Activated CD4-positive, alpha-beta memory T cell treated with anti-CD3 and anti-CD28 coated beads for 36 hours (primary cell): ENCODE results near the gene HOXA5. TPM values are rescaled to one million over a fixed set of nuclear protein-coding genes. Genes with fewer than 3 reads are reported as not detected.

Experiments
- CTCF ChIA-PET: fragments of 350-600 bp; sonication (Branson Sonifier 250); formaldehyde crosslinking; loops from one replicate; lab custom pipeline; 2021; ENCODE audit warnings: antibody characterized with exemption, inconsistent platforms; lab: Charles Lee
- POLR2A ChIA-PET: fragments of 350-600 bp; sonication (Branson Sonifier 250); formaldehyde crosslinking; loops from one replicate; lab custom pipeline; 2021; ENCODE audit warnings: antibody characterized with exemption; lab: Charles Lee
- DNase-seq: peaks from one replicate; pipeline ENCODE4 v3.0.0-alpha.2; 2020
- H3K27ac Mint-ChIP-seq: one replicate; pipeline ENCODE4 v1.8.0; 2021; ENCODE audit warnings: mixed read lengths
- H3K27me3 Mint-ChIP-seq: one replicate; pipeline ENCODE4 v1.8.0; 2021; ENCODE audit warnings: mixed read lengths
- H3K36me3 Mint-ChIP-seq: one replicate; pipeline ENCODE4 v1.8.0; 2021; ENCODE audit warnings: mixed read lengths
- H3K4me1 Mint-ChIP-seq: one replicate; pipeline ENCODE4 v1.8.0; 2021; ENCODE audit warnings: low read depth, mixed read lengths
- H3K4me3 Mint-ChIP-seq: one replicate; pipeline ENCODE4 v1.8.0; 2021; ENCODE audit warnings: mild to moderate bottlenecking, mixed read lengths
- H3K9me3 Mint-ChIP-seq: one replicate; pipeline ENCODE4 v1.8.0; 2021; ENCODE audit warnings: mixed read lengths
- intact Hi-C: fragments of 100-400 bp; cut with micrococcal nuclease; formaldehyde crosslinking; loops from one replicate; pipeline ENCODE4 v1.15.1; 2023
- total RNA-seq, 2 experiments: library from RNA; stranded (reverse); gene quantifications; one replicate each; pipeline ENCODE4 v1.2.3, GENCODE V29; 2021

The HOXA5 gene
- total RNA-seq, 2 experiments from 2014 or later, result not detected

DNA sequence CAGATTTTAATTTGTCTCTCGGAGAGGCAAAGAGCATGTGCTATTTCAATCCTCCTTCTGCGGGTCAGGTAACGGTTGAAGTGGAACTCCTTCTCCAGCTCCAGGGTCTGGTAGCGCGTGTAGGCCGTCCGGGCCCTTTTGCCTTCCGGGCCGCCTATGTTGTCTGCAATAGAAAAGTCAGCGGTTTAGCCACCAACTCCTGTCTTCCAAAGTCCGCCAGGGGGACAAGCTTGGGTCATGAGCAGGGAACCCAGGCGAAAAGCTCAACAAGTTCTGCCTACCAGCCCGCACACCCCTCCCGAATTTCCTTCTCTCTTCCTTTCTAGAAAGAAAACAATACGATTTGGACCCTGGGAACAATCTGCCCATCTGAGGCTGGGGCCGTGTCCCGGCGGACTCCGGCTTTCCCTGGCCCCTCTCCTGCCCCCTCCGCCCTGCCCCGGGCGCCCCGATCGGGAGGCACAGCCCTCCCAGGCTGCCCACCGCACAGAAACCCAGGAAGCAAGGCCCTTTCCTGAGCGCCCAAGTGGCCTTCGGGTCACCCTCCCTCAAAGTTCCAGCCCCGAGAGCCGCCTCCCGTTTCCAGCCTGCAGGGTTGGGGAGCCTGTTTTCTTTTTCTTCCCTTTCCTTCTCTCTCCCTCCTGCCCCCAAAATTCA lies 1.4 kb downstream of the HOXA5 start:
- Mint-ChIP-seq H3K27me3 (peaks cover 38% of the 10 kb centered on the region), H3K4me1 (no peaks in the 10 kb centered on the region), H3K27ac (no peak overlapping the region), H3K9me3 (no peaks in the 10 kb centered on the region), H3K36me3 (no peaks in the 10 kb centered on the region), H3K4me3 (no peak overlapping the region)
- ChIA-PET CTCF (no interaction called here), POLR2A (no interaction called here)
- no peak for DNase-seq
- intact Hi-C loops, result no loop called here

DNA sequence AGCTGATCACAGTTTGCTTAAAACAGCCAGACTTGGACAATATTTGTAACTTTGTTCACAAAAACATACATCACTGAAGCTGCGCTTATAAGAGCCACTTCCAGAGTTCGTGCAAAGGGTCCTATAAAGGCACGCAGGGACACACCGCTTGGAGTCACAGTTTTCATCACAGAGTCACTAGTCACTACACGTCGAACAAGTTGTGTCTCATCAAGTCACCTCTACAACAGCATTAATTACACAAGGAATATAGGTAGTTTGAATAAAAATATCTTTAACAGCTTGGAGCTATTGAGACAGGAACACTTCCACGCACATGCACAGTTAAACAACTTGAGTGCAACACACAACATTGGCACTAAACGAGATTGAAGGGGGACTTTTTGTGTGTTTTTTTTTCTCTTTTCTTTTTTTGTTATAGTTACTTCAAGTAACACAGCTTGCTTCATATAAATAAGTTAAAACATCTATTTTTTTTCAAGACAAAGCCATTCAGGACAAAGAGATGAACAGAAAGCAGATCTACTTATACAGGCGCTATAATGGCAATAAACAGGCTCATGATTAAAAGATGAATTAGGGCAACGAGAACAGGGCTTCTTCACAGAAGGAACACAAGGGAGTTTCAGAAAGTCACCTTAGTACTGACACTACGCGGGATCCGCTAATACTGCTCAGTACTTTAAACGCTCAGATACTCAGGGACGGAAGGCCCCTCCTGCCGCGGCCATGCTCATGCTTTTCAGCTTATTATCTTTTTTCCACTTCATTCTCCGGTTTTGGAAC lies 2.2 kb downstream of the HOXA5 start:
- ChIA-PET CTCF (no interaction called here), POLR2A (no interaction called here)
- no peak for DNase-seq
- Mint-ChIP-seq H3K4me3 (no peak overlapping the region), H3K27me3 (peaks cover 33% of the 10 kb centered on the region), H3K9me3 (no peaks in the 10 kb centered on the region), H3K4me1 (no peaks in the 10 kb centered on the region), H3K36me3 (no peaks in the 10 kb centered on the region), H3K27ac (no peak overlapping the region)
- intact Hi-C loops, result no loop called here

DNA sequence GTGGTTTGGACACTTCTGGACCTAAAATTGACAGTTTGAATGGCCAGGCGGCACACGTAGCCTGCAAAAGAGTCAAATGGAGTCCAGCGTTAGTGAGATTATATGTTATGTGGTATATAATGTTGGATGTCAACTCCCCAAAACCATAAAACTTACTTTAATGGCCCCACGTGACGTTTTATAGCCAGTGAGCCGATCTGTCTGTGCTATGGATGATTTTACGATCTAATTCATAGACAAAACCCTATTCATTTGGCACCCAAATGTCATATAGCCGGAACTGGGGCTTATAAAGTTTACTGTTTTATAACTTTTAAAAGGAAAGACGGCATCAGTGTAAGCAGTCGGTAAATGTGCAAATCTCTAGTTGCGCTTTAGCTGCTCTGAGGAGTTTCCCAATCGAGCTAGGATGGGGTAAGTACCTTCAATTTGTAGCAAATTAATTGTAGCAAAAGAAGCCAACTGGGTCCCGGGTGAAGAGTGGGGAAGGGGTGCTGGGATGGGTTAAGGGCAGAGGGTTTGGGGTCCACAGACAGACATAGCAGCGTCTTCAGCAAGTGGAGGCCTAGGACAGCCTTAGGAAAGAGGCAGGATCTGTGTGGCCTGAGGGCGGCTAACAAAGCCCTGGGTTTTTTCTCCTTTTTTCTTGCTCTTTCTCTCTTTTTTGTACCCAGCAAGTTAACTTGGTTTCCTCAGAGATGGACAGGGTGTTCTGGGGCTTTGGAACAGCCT lies 3.2 kb downstream of the HOXA5 start:
- H3K36me3 Mint-ChIP-seq, result no peaks in the 10 kb centered on the region
- intact Hi-C loops, result no loop called here
- ChIA-PET POLR2A (no interaction called here), CTCF (no interaction called here)
- H3K27me3 Mint-ChIP-seq, result peaks cover 36% of the 10 kb centered on the region
- H3K27ac Mint-ChIP-seq, result no peak overlapping the region
- peaks cover 2% of the 10 kb centered on the region for H3K4me1 Mint-ChIP-seq
- no peaks in the 10 kb centered on the region for H3K9me3 Mint-ChIP-seq
- H3K4me3 Mint-ChIP-seq, result no peak overlapping the region
- DNase-seq, result no peak

DNA sequence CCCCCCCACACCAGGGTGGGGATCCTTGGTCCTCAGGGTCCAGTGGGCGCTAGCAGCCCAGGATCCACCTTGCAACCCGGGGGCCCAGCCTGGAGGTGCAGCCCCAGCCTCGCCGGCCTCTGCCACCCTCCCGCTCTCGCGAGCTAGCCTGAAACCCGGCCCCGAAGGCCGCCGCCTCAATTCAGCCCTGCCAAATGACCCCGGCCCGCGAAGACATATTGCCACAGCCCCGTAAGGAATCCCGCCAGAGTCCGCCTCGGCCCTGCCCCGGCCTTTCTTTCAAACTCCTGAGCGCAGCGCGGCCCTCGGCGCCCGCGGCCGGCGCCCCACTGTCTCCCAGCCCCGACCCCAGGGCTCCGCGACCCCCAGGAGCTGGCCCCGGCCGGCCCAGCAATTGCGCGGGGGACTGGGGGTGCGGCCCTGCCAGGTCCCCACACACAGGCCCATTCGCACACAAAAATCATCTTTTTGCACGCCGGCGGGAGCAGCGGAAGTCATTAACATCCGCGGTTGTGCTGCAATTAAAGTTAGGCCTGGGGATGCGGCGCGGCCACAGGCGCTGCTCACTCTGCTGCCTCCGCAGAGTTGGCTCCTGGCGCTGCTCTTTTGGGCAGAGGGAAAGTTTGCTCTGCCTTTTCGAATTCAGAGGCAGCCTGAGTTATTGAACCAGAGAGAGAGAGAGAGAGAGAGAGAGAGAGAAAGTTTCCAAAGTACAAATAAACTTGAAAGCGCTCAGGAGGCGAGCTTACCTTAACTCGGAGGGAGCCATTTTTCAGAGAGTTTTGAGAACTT lies 4.0 kb downstream of the HOXA5 start:
- no peak overlapping the region for H3K27ac Mint-ChIP-seq
- no peak for DNase-seq
- no peaks in the 10 kb centered on the region for H3K36me3 Mint-ChIP-seq
- H3K4me3 Mint-ChIP-seq, result no peak overlapping the region
- CTCF ChIA-PET, result no interaction called here
- H3K4me1 Mint-ChIP-seq, result peaks cover 8% of the 10 kb centered on the region
- H3K27me3 Mint-ChIP-seq, result peaks cover 37% of the 10 kb centered on the region
- H3K9me3 Mint-ChIP-seq, result no peaks in the 10 kb centered on the region
- intact Hi-C loops, result no loop called here
- POLR2A ChIA-PET, result no interaction called here

DNA sequence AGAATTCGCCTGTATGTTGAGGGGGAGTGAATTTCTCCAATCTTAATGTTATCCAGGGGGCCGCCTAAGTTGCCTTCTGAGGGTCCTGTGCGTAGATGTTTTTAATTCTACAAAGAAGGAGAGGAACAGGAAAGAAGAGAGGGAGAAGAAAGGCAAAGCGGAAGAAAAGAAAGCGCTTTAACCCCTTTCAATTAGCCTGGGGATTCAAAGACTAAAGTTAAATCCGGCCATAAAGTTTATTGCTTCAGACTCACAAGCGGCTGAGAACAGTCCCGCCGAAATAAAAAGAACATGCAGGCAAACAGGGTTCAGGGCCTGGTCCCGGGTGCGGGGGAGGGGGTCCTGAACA lies 4.5 kb downstream of the HOXA5 start:
- no peak overlapping the region for H3K4me3 Mint-ChIP-seq
- no peak for DNase-seq
- no peaks in the 10 kb centered on the region for H3K9me3 Mint-ChIP-seq
- H3K36me3 Mint-ChIP-seq, result no peaks in the 10 kb centered on the region
- ChIA-PET CTCF (no interaction called here), POLR2A (no interaction called here)
- peaks cover 14% of the 10 kb centered on the region for H3K4me1 Mint-ChIP-seq
- intact Hi-C loops, result no loop called here
- peak overlapping the region; percentile 23 for H3K27ac Mint-ChIP-seq
- H3K27me3 Mint-ChIP-seq, result peaks cover 41% of the 10 kb centered on the region

DNA sequence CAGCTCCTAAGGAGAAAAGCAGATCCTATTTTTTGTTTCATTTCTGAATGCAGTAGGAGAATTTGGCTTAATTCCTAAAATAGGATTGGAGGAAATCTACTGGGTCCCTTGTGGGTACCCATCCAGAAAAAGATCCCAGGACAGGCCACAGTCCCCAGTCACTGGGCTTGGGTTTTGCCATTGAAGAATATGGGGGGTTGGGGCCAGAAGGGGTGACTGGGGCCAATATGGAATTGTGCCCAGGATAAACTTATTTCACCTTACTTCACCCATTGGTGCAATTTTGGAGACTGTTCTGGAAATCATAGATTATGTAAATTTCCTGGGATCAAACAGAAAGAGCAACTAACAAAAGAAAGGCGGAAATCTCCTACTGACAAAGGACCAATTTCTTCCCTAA lies 5.0 kb downstream of the HOXA5 start:
- intact Hi-C loops, result no loop called here
- no peaks in the 10 kb centered on the region for H3K36me3 Mint-ChIP-seq
- DNase-seq, result no peak
- H3K4me1 Mint-ChIP-seq, result peaks cover 17% of the 10 kb centered on the region
- POLR2A ChIA-PET, result no interaction called here
- CTCF ChIA-PET, result no interaction called here
- H3K27ac Mint-ChIP-seq, result peak overlapping the region; percentile 23
- H3K27me3 Mint-ChIP-seq, result peaks cover 46% of the 10 kb centered on the region
- no peaks in the 10 kb centered on the region for H3K9me3 Mint-ChIP-seq
- no peak overlapping the region for H3K4me3 Mint-ChIP-seq

DNA sequence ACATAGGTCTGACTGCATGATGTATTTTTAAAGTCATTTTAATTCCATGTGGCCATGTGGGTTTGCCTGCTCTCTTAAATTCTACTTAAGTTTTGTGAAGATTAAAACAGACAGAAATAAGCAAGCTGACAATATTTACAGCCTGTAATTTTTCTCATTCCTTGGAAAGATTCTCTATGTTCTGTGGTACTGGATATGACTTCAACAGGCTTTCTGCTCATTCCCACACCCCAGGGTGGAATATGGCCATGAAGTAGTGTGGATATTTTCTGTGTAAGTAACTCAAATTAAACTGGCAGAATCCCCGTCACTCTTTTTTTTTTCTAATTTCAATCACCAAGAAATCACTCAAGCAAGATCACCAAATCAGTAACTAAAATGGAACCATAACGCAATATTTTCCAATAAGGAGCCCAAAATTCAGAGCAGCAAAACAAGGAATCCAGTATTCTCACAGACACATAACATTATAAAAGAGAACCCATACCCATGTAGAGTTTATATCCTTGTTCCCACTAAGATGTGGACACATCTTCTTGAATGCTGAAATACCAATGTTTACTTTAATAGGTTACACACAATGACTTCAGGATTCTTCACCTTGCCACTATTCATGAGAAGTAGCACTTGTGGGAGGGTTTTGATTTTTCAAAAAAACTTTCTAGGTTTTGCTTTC lies 5.7 kb downstream of the HOXA5 start:
- no peak for DNase-seq
- Mint-ChIP-seq H3K4me3 (no peak overlapping the region), H3K36me3 (no peaks in the 10 kb centered on the region), H3K4me1 (peaks cover 17% of the 10 kb centered on the region), H3K27me3 (peaks cover 52% of the 10 kb centered on the region), H3K27ac (no peak overlapping the region), H3K9me3 (no peaks in the 10 kb centered on the region)
- ChIA-PET CTCF (no interaction called here), POLR2A (no interaction called here)
- intact Hi-C loops, result no loop called here

DNA sequence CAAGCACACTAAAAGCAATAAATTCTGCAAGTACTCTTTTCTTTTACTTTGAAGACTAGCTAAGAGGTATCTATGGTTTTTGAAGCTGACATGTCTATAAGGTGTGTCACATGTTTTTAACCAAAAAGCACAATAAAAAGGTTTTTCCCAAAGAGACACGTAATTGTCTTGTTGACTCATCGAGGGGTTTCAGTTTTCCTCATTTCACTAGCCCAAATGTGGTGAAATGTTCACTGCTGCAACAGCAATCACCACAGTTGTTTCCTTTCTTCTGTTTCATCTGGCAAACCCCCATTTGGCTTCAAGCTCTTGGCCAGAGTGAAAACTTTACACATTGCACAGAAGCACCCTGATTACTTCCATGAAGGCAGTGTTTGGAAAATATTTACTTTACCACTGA lies 9.1 kb downstream of the HOXA5 start:
- peak overlapping the region; percentile 38 for H3K27ac Mint-ChIP-seq
- no peaks in the 10 kb centered on the region for H3K9me3 Mint-ChIP-seq
- ChIA-PET POLR2A (no interaction called here), CTCF (interaction anchor here (0.7 to 1.5 kb wide), 3 partner anchors 10 to 452 kb away, joined by 3 to 4 read pairs (median 4); no protein-coding TSS in a partner anchor)
- peaks cover 17% of the 10 kb centered on the region for H3K4me1 Mint-ChIP-seq
- H3K4me3 Mint-ChIP-seq, result peak overlapping the region; percentile 12
- intact Hi-C loops, result loop anchor here (1.0 kb wide), 1 partner anchor 38 kb away; no protein-coding TSS in a partner anchor
- H3K36me3 Mint-ChIP-seq, result no peaks in the 10 kb centered on the region
- H3K27me3 Mint-ChIP-seq, result peaks cover 60% of the 10 kb centered on the region
- DNase-seq, result no peak

DNA sequence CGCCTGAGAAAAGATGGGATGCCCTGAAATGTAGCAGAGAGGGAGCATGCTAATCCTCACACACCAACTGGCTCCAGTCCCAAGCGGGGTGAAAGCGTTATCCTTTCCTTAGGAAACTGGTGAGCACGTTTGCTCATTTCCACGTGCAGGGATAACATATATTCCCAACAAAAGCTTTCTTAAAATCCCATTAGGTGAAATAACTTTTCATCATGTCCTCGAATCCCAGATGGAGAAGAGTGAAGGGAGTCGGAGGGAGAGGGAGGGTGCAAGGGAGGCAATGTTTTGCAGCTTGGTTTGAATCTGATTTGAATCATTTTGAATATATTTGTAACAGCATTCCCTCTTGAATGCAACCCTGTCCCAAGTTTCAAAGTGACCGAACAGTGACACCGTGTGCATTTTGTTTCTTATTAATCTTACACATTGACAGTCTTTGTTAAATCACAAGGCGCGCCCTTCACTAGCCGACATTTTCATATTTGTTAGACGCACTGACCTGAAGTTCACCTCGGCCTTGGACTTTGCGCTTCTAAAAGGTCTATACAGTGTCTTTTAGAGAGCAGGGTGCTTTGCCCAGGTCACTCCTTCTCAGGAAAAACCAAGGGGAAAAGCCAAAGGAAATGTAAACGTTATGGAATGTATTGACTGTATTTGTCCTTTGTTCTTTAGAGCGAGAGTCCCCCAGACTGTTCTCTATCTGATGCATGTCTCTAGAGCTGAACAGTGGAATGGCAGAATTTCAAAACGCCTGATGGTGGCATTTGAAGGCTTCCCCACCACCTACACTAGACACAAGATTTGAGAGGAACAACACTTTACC lies 9.9 kb downstream of the HOXA5 start:
- Mint-ChIP-seq H3K36me3 (no peaks in the 10 kb centered on the region), H3K9me3 (no peaks in the 10 kb centered on the region), H3K4me1 (peaks cover 17% of the 10 kb centered on the region), H3K27me3 (peaks cover 56% of the 10 kb centered on the region), H3K27ac (no peak overlapping the region), H3K4me3 (no peak overlapping the region)
- DNase-seq, result no peak
- intact Hi-C loops, result loop anchor here (1.0 kb wide), 1 partner anchor 37 kb away; no protein-coding TSS in a partner anchor
- CTCF ChIA-PET, result interaction anchor here (0.7 to 1.5 kb wide), 2 partner anchors 11 to 28 kb away, joined by 3 to 4 read pairs; no protein-coding TSS in a partner anchor
- POLR2A ChIA-PET, result no interaction called here

DNA sequence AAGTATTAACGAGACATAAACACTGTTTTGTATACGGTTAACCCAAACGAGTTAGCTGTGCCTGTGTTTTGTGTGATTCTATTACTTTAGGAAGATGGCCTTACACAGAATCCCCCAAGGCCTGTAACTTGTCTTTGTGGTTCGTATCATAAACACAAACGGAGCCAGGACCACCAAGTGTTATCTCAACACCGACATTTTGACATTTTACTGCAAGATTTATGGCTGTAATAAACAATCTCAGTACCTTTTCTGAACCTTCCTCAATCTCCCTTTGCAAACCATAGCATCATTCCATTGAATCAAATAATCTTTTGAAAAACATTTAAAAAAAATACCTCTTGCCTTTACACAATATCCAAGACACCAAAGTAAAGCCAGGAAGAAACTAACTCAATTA lies 10.5 kb downstream of the HOXA5 start:
- intact Hi-C loops, result no loop called here
- no peak for DNase-seq
- H3K36me3 Mint-ChIP-seq, result no peaks in the 10 kb centered on the region
- no peak overlapping the region for H3K4me3 Mint-ChIP-seq
- H3K9me3 Mint-ChIP-seq, result no peaks in the 10 kb centered on the region
- ChIA-PET POLR2A (no interaction called here), CTCF (no interaction called here)
- peaks cover 17% of the 10 kb centered on the region for H3K4me1 Mint-ChIP-seq
- H3K27me3 Mint-ChIP-seq, result peaks cover 55% of the 10 kb centered on the region
- no peak overlapping the region for H3K27ac Mint-ChIP-seq

DNA sequence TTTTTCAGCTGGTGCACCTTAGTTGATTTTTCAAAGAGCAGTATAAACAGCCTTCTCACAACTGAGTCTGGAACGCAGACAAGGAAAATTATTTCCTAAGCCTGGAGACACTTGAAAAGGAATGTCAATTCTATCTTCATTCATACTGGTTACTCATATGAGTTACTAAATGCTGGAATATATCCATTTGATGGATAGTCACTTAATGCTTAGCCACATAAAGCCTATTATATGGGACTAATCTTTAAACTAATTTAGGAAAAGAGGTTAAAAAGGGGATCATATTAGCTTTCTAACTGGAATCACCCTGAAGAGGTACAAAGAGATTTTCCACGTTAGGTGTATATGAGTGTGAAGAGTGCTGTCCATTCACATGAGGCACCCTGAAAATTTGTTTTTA lies 11.3 kb downstream of the HOXA5 start:
- no peaks in the 10 kb centered on the region for H3K36me3 Mint-ChIP-seq
- intact Hi-C loops, result no loop called here
- H3K9me3 Mint-ChIP-seq, result no peaks in the 10 kb centered on the region
- no peak overlapping the region for H3K4me3 Mint-ChIP-seq
- peaks cover 56% of the 10 kb centered on the region for H3K27me3 Mint-ChIP-seq
- ChIA-PET CTCF (no interaction called here), POLR2A (no interaction called here)
- no peak overlapping the region for H3K27ac Mint-ChIP-seq
- DNase-seq, result no peak
- H3K4me1 Mint-ChIP-seq, result peaks cover 17% of the 10 kb centered on the region
